HepG2 (cell line): ENCODE results near the gene WHAMM. TPM values are rescaled to one million over a fixed set of nuclear protein-coding genes. Genes with fewer than 3 reads are reported as not detected.
A peak's percentile ranks its signal among the peaks of the same experiment; 100 is the strongest.

ENCODE experiments used
- ARHGAP35 ChIP-seq: sonication (generic); formaldehyde crosslinking; IDR thresholded peaks from 2 replicates; pipeline ENCODE4 v1.9.0; 2022; ENCODE audit warnings: mild to moderate bottlenecking, inconsistent platforms, moderate library complexity, missing genetic modification reagents, borderline replicate concordance
- ARNTL ChIP-seq: sonication (generic); formaldehyde crosslinking; IDR thresholded peaks from 2 replicates; pipeline ENCODE4 v1.4.0; 2020; ENCODE audit warnings: mild to moderate bottlenecking, missing genetic modification reagents
- FLYWCH1 ChIP-seq: sonication (generic); formaldehyde crosslinking; IDR thresholded peaks from 2 replicates; pipeline ENCODE4 v1.8.1; 2023; ENCODE audit warnings: mild to moderate bottlenecking, missing genetic modification reagents
- FUBP1 ChIP-seq: sonication (generic); formaldehyde crosslinking; IDR thresholded peaks from 2 replicates; pipeline ENCODE4 v1.5.1; 2020; ENCODE audit warnings: missing genetic modification reagents, mild to moderate bottlenecking, borderline replicate concordance
- HNRNPUL1 ChIP-seq: fragments of 200-400 bp; formaldehyde crosslinking; IDR thresholded peaks from 2 replicates; pipeline ENCODE4 v1.6.1; 2017; ENCODE audit warnings: low read depth, mild to moderate bottlenecking, low read length, moderate library complexity
- JUND ChIP-seq: sonication (generic); formaldehyde crosslinking; IDR thresholded peaks from 2 replicates; pipeline ENCODE4 v1.8.0; 2022; ENCODE audit warnings: mild to moderate bottlenecking, missing genetic modification reagents
- KDM3A ChIP-seq: IDR thresholded peaks from 2 replicates; pipeline ENCODE4 v1.6.1; 2018; ENCODE audit warnings: low read depth, missing compliant biosample characterization
- MBNL3 ChIP-seq: fragments of 250-450 bp; sonication (Bioruptor Pico); conservative IDR thresholded peaks from 2 replicates; pipeline ENCODE4 v1.8.0; 2022; ENCODE audit warnings: mild to moderate bottlenecking, inconsistent platforms
- MIER3 ChIP-seq: IDR thresholded peaks from 2 replicates; pipeline ENCODE4 v1.6.1; 2016; ENCODE audit warnings: missing compliant biosample characterization, borderline replicate concordance
- MIXL1 ChIP-seq: IDR thresholded peaks from 2 replicates; pipeline ENCODE4 v1.6.1; 2016
- MYC ChIP-seq: sonication (generic); formaldehyde crosslinking; IDR thresholded peaks from 2 replicates; pipeline ENCODE4 v1.9.0; 2021; ENCODE audit warnings: missing genetic modification reagents, borderline replicate concordance
- ZC3H4 ChIP-seq: sonication (generic); formaldehyde crosslinking; IDR thresholded peaks from 2 replicates; pipeline ENCODE4 v1.4.0; 2020; ENCODE audit warnings: missing genetic modification reagents, borderline replicate concordance
- ZFP41 ChIP-seq: sonication (generic); formaldehyde crosslinking; IDR thresholded peaks from 2 replicates; pipeline ENCODE4 v1.4.0; 2020; ENCODE audit warnings: mild to moderate bottlenecking, missing genetic modification reagents, borderline replicate concordance
- ZNF773 ChIP-seq: sonication (generic); formaldehyde crosslinking; IDR thresholded peaks from 2 replicates; pipeline ENCODE4 v1.4.0; 2020; ENCODE audit warnings: missing genetic modification reagents, borderline replicate concordance
- ZSCAN21 ChIP-seq: sonication (generic); formaldehyde crosslinking; IDR thresholded peaks from 2 replicates; pipeline ENCODE4 v1.8.0; 2022; ENCODE audit warnings: mild to moderate bottlenecking, missing genetic modification reagents, moderate library complexity, borderline replicate concordance
- polyA plus RNA-seq, 8 experiments: library from polyadenylated mRNA; depleted of rRNA in 3 of 8; stranded (reverse) in 7 of 8; unstranded in 1 of 8; fragments of >200 nt; fragmentation: Illumina TruSeq in 4 of 8; extraction: Trizol in 4 of 8; gene quantifications; 2 replicates each; pipeline versions ENCODE4 v1.2.1 to v1.2.3, GENCODE V29; 2011 to 2016; ENCODE audit warnings: low read depth in 4 of 8, missing spikeins in 1 of 8, mixed read lengths in 1 of 8; ENCODE audit not compliant: insufficient read depth in 1 of 8
- total RNA-seq, 5 experiments: library from RNA; depleted of rRNA; stranded (reverse); fragments of >200 nt; fragmentation: Illumina TruSeq; extraction: Trizol; gene quantifications; 2 replicates each; pipeline ENCODE4 v1.2.3, GENCODE V29; 2016; ENCODE audit warnings: low read depth in 1 of 5
- TF ChIP-seq, protein P1 (sequence below): sonication (generic); IDR thresholded peaks from 2 replicates; pipeline ENCODE4 v1.6.1; 2016; ENCODE audit warnings: low read depth, borderline replicate concordance
- TF ChIP-seq, protein P2 (sequence below): sonication (generic); formaldehyde crosslinking; IDR thresholded peaks from 2 replicates; pipeline ENCODE4 v1.4.0; 2020; ENCODE audit warnings: low read depth, mild to moderate bottlenecking, missing genetic modification reagents
- TF ChIP-seq, protein P3 (sequence below): sonication (generic); formaldehyde crosslinking; IDR thresholded peaks from 2 replicates; pipeline ENCODE4 v1.4.0; 2020; ENCODE audit warnings: mild to moderate bottlenecking, missing genetic modification reagents
- TF ChIP-seq, protein P4 (sequence below): sonication (generic); formaldehyde crosslinking; IDR thresholded peaks from 2 replicates; pipeline ENCODE4 v1.5.0; 2020; ENCODE audit warnings: mild to moderate bottlenecking, missing genetic modification reagents

The WHAMM gene
- total and polyA plus RNA-seq, 2 of the 13 experiments (the other 11 are each of a cell fraction or from before 2014, with no cell fraction given) = 2.9 to 3.0 TPM

GRCh38 chr15:82809308-82810060 lies at the start of gene WHAMM (continued):
- TF ChIP-seq, protein P1, sequence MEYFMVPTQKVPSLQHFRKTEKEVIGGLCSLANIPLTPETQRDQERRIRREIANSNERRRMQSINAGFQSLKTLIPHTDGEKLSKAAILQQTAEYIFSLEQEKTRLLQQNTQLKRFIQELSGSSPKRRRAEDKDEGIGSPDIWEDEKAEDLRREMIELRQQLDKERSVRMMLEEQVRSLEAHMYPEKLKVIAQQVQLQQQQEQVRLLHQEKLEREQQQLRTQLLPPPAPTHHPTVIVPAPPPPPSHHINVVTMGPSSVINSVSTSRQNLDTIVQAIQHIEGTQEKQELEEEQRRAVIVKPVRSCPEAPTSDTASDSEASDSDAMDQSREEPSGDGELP = no peak
- TF ChIP-seq ARNTL (CRISPR knock-in tag) = 0 out of 2 replicates have a peak, but pooled peaks have one; percentile 19
- TF ChIP-seq MIXL1 = no peak
- no peak for TF ChIP-seq MBNL3 (CRISPR knock-in tag)
- TF ChIP-seq ZC3H4 (CRISPR knock-in tag) = no peak
- TF ChIP-seq, protein P2, sequence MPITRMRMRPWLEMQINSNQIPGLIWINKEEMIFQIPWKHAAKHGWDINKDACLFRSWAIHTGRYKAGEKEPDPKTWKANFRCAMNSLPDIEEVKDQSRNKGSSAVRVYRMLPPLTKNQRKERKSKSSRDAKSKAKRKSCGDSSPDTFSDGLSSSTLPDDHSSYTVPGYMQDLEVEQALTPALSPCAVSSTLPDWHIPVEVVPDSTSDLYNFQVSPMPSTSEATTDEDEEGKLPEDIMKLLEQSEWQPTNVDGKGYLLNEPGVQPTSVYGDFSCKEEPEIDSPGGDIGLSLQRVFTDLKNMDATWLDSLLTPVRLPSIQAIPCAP (CRISPR knock-in tag) = no peak
- TF ChIP-seq JUND (CRISPR knock-in tag) = no peak
- TF ChIP-seq, protein P3, sequence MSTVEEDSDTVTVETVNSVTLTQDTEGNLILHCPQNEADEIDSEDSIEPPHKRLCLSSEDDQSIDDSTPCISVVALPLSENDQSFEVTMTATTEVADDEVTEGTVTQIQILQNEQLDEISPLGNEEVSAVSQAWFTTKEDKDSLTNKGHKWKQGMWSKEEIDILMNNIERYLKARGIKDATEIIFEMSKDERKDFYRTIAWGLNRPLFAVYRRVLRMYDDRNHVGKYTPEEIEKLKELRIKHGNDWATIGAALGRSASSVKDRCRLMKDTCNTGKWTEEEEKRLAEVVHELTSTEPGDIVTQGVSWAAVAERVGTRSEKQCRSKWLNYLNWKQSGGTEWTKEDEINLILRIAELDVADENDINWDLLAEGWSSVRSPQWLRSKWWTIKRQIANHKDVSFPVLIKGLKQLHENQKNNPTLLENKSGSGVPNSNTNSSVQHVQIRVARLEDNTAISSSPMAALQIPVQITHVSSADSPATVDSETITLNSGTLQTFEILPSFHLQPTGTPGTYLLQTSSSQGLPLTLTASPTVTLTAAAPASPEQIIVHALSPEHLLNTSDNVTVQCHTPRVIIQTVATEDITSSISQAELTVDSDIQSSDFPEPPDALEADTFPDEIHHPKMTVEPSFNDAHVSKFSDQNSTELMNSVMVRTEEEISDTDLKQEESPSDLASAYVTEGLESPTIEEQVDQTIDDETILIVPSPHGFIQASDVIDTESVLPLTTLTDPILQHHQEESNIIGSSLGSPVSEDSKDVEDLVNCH (CRISPR knock-in tag) = no peak
- TF ChIP-seq KDM3A = no peak
- TF ChIP-seq MIER3 (CRISPR knock-in tag) = 0 out of 2 replicates have a peak, but pooled peaks have one; percentile 27
- TF ChIP-seq FUBP1 = no peak
- TF ChIP-seq MYC (CRISPR knock-in tag) = peak; percentile 42; the same call in 1 of the 2 replicates
- TF ChIP-seq ZSCAN21 = peak; percentile 44; the same call in 1 of the 2 replicates
- no peak for TF ChIP-seq FLYWCH1 (CRISPR knock-in tag)
- peak; percentile 24; the same call in 1 of the 2 replicates for TF ChIP-seq ARHGAP35 (CRISPR knock-in tag)
- no peak for TF ChIP-seq ZNF773 (CRISPR knock-in tag)
- no peak for TF ChIP-seq HNRNPUL1
- TF ChIP-seq ZFP41 (CRISPR knock-in tag) = no peak
- TF ChIP-seq, protein P4, sequence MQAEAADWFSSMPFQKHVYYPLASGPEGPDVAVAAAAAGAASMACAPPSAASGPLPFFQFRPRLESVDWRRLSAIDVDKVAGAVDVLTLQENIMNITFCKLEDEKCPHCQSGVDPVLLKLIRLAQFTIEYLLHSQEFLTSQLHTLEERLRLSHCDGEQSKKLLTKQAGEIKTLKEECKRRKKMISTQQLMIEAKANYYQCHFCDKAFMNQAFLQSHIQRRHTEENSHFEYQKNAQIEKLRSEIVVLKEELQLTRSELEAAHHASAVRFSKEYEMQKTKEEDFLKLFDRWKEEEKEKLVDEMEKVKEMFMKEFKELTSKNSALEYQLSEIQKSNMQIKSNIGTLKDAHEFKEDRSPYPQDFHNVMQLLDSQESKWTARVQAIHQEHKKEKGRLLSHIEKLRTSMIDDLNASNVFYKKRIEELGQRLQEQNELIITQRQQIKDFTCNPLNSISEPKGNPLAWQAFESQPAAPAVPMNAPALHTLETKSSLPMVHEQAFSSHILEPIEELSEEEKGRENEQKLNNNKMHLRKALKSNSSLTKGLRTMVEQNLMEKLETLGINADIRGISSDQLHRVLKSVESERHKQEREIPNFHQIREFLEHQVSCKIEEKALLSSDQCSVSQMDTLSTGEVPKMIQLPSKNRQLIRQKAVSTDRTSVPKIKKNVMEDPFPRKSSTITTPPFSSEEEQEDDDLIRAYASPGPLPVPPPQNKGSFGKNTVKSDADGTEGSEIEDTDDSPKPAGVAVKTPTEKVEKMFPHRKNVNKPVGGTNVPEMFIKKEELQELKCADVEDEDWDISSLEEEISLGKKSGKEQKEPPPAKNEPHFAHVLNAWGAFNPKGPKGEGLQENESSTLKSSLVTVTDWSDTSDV = peak; percentile 39; the same call in 1 of the 2 replicates
